Activated CD8-positive, alpha-beta memory T cell treated with anti-CD3 and anti-CD28 coated beads for 4 hours (primary cell): ENCODE data around the gene GNLY.

Source experiments
- DNase-seq, 2 donors: peaks; one replicate each; pipeline ENCODE4 v3.0.0-alpha.2; 2020; ENCODE audit warnings: low read depth in 2 of 2

The GNLY gene

GRCh38 chr2:85728883-85729824, 35.0 kb downstream of the GNLY start:
- peak; percentile 30 to 37 for DNase-seq

GRCh38 chr2:85729825-85730510, 35.8 kb downstream of the GNLY start:
- no peak for DNase-seq

- no peak for DNase-seq
These were observed 36.6 kb downstream of the GNLY start for GRCh38 chr2:85730686-85731230.

- no peak for DNase-seq
These were observed 37.4 kb downstream of the GNLY start for GRCh38 chr2:85731606-85732005.

GRCh38 chr2:85732467-85733120, 38.4 kb downstream of the GNLY start:
- no peak for DNase-seq

- DNase-seq: no peak
These were observed 39.2 kb downstream of the GNLY start for GRCh38 chr2:85733121-85733960.

- no peak for DNase-seq
These were observed 39.9 kb downstream of the GNLY start for GRCh38 chr2:85734015-85734414.

GRCh38 chr2:85734942-85735608, 40.9 kb downstream of the GNLY start:
- no peak for DNase-seq

- no peak for DNase-seq
These were observed 41.5 kb downstream of the GNLY start for GRCh38 chr2:85735691-85736090.

- no peak for DNase-seq
These were observed 42.5 kb downstream of the GNLY start for GRCh38 chr2:85736456-85737355.

- DNase-seq: no peak
These were observed 43.3 kb downstream of the GNLY start for GRCh38 chr2:85737481-85737880.

GRCh38 chr2:85737961-85738360, 43.8 kb downstream of the GNLY start:
- no peak for DNase-seq

- DNase-seq: no peak
These were observed 46.0 kb downstream of the GNLY start for GRCh38 chr2:85740193-85740592.

GRCh38 chr2:85741211-85741832, 47.2 kb downstream of the GNLY start:
- no peak for DNase-seq

- no peak for DNase-seq
These were observed 47.8 kb downstream of the GNLY start for GRCh38 chr2:85741833-85742455.

- DNase-seq: no peak
These were observed 49.3 kb downstream of the GNLY start for GRCh38 chr2:85743304-85743978.

- DNase-seq: no peak
These were observed 49.9 kb downstream of the GNLY start for GRCh38 chr2:85744055-85744454.
